Liver (tissue), 3 donors: Measurements from ENCODE around the gene CASTOR1.

Experiments
- HNF4G ChIP-seq: IDR thresholded peaks from 2 replicates; pipeline ENCODE4 v1.6.1; 2016; ENCODE audit warnings: antibody characterized with exemption
- JUND ChIP-seq, 2 donors: IDR thresholded peaks; 2 replicates each; pipeline ENCODE4 v1.6.1; 2016; ENCODE audit warnings: antibody characterized with exemption in 2 of 2
- RAD21 ChIP-seq, 2 donors: IDR thresholded peaks; 2 replicates each; pipeline ENCODE4 v1.6.1; 2016; ENCODE audit warnings: antibody characterized with exemption in 2 of 2, mild to moderate bottlenecking in 2 of 2
- REST ChIP-seq: IDR thresholded peaks from 2 replicates; pipeline ENCODE4 v1.6.1; 2016; ENCODE audit warnings: antibody characterized with exemption, mild to moderate bottlenecking
- TF ChIP-seq, protein P1 (sequence below): fragments of 150-350 bp; IDR thresholded peaks from 2 replicates; pipeline ENCODE4 v1.5.1; 2017; ENCODE audit warnings: improper control_type of control experiment, low read depth, low read length; ENCODE audit not compliant: missing input control
- donor health status: healthy.
- donor health status: healthy.

GRCh38 chr22:30260682-30261081 lies 28.6 kb downstream of the CASTOR1 start:
- TF ChIP-seq JUND (IDR thresholded peaks at IDR 0.05): no peak
- TF ChIP-seq, protein P1, sequence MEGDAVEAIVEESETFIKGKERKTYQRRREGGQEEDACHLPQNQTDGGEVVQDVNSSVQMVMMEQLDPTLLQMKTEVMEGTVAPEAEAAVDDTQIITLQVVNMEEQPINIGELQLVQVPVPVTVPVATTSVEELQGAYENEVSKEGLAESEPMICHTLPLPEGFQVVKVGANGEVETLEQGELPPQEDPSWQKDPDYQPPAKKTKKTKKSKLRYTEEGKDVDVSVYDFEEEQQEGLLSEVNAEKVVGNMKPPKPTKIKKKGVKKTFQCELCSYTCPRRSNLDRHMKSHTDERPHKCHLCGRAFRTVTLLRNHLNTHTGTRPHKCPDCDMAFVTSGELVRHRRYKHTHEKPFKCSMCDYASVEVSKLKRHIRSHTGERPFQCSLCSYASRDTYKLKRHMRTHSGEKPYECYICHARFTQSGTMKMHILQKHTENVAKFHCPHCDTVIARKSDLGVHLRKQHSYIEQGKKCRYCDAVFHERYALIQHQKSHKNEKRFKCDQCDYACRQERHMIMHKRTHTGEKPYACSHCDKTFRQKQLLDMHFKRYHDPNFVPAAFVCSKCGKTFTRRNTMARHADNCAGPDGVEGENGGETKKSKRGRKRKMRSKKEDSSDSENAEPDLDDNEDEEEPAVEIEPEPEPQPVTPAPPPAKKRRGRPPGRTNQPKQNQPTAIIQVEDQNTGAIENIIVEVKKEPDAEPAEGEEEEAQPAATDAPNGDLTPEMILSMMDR: no peak
- no peak for TF ChIP-seq REST
- no peak for TF ChIP-seq RAD21 (IDR thresholded peaks at IDR 0.05)
- no peak for TF ChIP-seq HNF4G
